DOHH2 (cell line): ENCODE measurements around the gene IRF2BP1.

ENCODE experiments used
- CTCF ChIP-seq: fragments of 200-600 bp; sonication (generic); IDR thresholded peaks from one replicate; pipeline ENCODE4 v1.5.1; 2014; ENCODE audit warnings: antibody characterized with exemption, mild to moderate bottlenecking, low read depth, low read length; ENCODE audit not compliant: poor library complexity, severe bottlenecking
- EZH2phosphoT487 ChIP-seq: fragments of 200-600 bp; sonication (generic); IDR thresholded peaks from 2 replicates; pipeline ENCODE4 v1.6.1; 2017; ENCODE audit warnings: borderline replicate concordance, mild to moderate bottlenecking, antibody characterized with exemption, low read length, moderate library complexity, mixed read lengths

GRCh38 chr19:45911291-45911690 is 25.4 kb upstream of the IRF2BP1 start:
- TF ChIP-seq CTCF: no peak
- TF ChIP-seq EZH2phosphoT487: no peak
